Left ventricle myocardium inferior (tissue), 1 donor: ENCODE measurements around the gene RIPK3. TPM values are rescaled to one million over a fixed set of nuclear protein-coding genes. Genes with fewer than 3 reads are reported as not detected.
A peak's percentile ranks its signal among the peaks of the same experiment; 100 is the strongest.
"Not testable (repeated sequence)": the region's sequence is repeated elsewhere in the genome, so short reads cannot be mapped to it uniquely, and the experiment has no call there.

ENCODE experiments used
- DNase-seq: peaks from one replicate; pipeline ENCODE4 v3.0.0-alpha.2; 2020
- H3K27ac ChIP-seq: fragments of 200-600 bp; replicated peaks from 2 replicates; pipeline ENCODE4 v1.8.0; 2021
- H3K27me3 ChIP-seq: fragments of 200-600 bp; 2 replicates; pipeline ENCODE4 v1.8.0; 2021; ENCODE audit warnings: low read depth
- H3K36me3 ChIP-seq: fragments of 200-600 bp; 2 replicates; pipeline ENCODE4 v1.8.0; 2021
- H3K4me1 ChIP-seq: fragments of 200-600 bp; 2 replicates; pipeline ENCODE4 v1.8.0; 2021
- H3K4me3 ChIP-seq: fragments of 200-600 bp; 2 replicates; pipeline ENCODE4 v1.8.0; 2021; ENCODE audit warnings: mild to moderate bottlenecking, moderate library complexity
- H3K9me3 ChIP-seq: fragments of 200-600 bp; replicated peaks from 2 replicates; pipeline ENCODE4 v1.8.0; 2021
- CTCF ChIP-seq: fragments of 200-600 bp; IDR thresholded peaks from 2 replicates; pipeline ENCODE4 v1.8.0; 2021; ENCODE audit warnings: antibody characterized with exemption, mild to moderate bottlenecking, borderline replicate concordance
- intact Hi-C: fragments of 100-400 bp; cut with micrococcal nuclease; formaldehyde crosslinking; loops from one replicate; pipeline ENCODE4 v1.11.0; 2022
- total RNA-seq: library from RNA; stranded (reverse); fragmentation: NEBNext Ultra II Directional; extraction: Animal tissue kit (Norgen Biotek cat#: 25700); gene quantifications from one replicate; pipeline ENCODE4 v1.2.1, GENCODE V29; 2021
- donor health status: DM: no; HTN: yes; CAD: no; lungs with severe emphysema.

RIPK3 gene
- total RNA-seq, 1 donor from 2014 or later: 3.6 TPM

- intact Hi-C loops: loop anchor here (5.0 kb wide), 1 partner anchor 108 kb away; no protein-coding TSS in a partner anchor
- no peak for DNase-seq
- Histone ChIP-seq H3K27ac (no peak overlapping the region), H3K4me1 (peaks cover 27% of the 10 kb centered on the region), H3K36me3 (peaks cover 16% of the 10 kb centered on the region), H3K27me3 (peaks cover 24% of the 10 kb centered on the region), H3K9me3 (no peaks in the 10 kb centered on the region), H3K4me3 (no peak overlapping the region)
- no peak for TF ChIP-seq CTCF
Measured at GRCh38 chr14:24329736-24330135, 10.1 kb downstream of the RIPK3 start.

GRCh38 chr14:24329073-24329663 is 10.6 kb downstream of the RIPK3 start:
- H3K36me3 ChIP-seq: peaks cover 16% of the 10 kb centered on the region
- H3K4me3 ChIP-seq: no peak overlapping the region
- intact Hi-C loops: no loop called here
- peaks cover 22% of the 10 kb centered on the region for H3K4me1 ChIP-seq
- no peak for DNase-seq
- H3K9me3 ChIP-seq: no peaks in the 10 kb centered on the region
- H3K27me3 ChIP-seq: peaks cover 18% of the 10 kb centered on the region
- no peak for TF ChIP-seq CTCF
- no peak overlapping the region for H3K27ac ChIP-seq

- intact Hi-C loops, H3K4me3 ChIP-seq, H3K27me3 ChIP-seq, H3K9me3 ChIP-seq: not testable (repeated sequence)
- Histone ChIP-seq H3K36me3 (peaks cover 17% of the 10 kb centered on the region), H3K27ac (peak overlapping the region; percentile 30), H3K4me1 (peaks cover 14% of the 10 kb centered on the region)
- peak; percentile 65 for DNase-seq
- TF ChIP-seq CTCF: peak; percentile 74
Measured at GRCh38 chr14:24327914-24328313, 11.9 kb downstream of the RIPK3 start.

- no peak for DNase-seq
- intact Hi-C loops: no loop called here
- Histone ChIP-seq H3K9me3 (no peaks in the 10 kb centered on the region), H3K4me3 (no peak overlapping the region), H3K27me3 (no peaks in the 10 kb centered on the region), H3K27ac (peak overlapping the region; percentile 30), H3K36me3 (peaks cover 23% of the 10 kb centered on the region), H3K4me1 (peaks cover 8% of the 10 kb centered on the region)
- no peak for TF ChIP-seq CTCF
Measured at GRCh38 chr14:24327303-24327702, 12.5 kb downstream of the RIPK3 start.

DNA sequence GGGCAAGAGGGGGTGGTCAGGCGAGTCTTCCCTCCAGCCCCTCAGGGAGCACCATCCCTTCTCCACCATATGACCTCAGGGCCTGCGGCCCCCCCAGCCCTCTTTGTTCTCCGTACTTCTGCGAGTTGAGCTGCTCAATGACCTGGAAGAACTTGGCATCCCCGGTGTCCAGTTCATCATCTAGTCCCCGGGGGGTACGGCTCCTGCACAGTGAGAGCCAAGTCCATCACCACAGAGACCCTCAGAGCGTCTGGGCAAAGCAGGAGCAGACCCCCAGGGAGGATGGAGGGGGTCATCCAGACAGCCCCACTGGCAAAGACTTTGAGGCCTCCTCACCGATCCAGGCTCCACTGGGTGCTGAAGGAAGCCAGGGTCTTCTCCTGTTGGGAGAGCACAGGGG is 13.8 kb downstream of the RIPK3 start:
- intact Hi-C loops: no loop called here
- H3K4me3 ChIP-seq: no peak overlapping the region
- no peaks in the 10 kb centered on the region for H3K27me3 ChIP-seq
- TF ChIP-seq CTCF: no peak
- DNase-seq: no peak
- no peaks in the 10 kb centered on the region for H3K4me1 ChIP-seq
- no peak overlapping the region for H3K27ac ChIP-seq
- peaks cover 26% of the 10 kb centered on the region for H3K36me3 ChIP-seq
- H3K9me3 ChIP-seq: no peaks in the 10 kb centered on the region
